Amygdala (tissue), 56 donors: ENCODE measurements around the gene TBRG1.
"Not testable (repeated sequence)": the region's sequence is repeated elsewhere in the genome, so short reads cannot be mapped to it uniquely, and the experiment has no call there.

Experiments used
- DNase-seq, 56 donors: peaks; one replicate each; lab custom pipeline; 2025; lab: John Stamatoyannopoulos, UW

The TBRG1 gene

GRCh38 chr11:124622531-124623451, at the start of gene TBRG1:
TSS of gene TBRG1 (plus strand) at chr11:124622864. CDS start at chr11:124623084, 220 bp downstream.
- peak; percentile 31 to 95 (median 86) for DNase-seq

DNA sequence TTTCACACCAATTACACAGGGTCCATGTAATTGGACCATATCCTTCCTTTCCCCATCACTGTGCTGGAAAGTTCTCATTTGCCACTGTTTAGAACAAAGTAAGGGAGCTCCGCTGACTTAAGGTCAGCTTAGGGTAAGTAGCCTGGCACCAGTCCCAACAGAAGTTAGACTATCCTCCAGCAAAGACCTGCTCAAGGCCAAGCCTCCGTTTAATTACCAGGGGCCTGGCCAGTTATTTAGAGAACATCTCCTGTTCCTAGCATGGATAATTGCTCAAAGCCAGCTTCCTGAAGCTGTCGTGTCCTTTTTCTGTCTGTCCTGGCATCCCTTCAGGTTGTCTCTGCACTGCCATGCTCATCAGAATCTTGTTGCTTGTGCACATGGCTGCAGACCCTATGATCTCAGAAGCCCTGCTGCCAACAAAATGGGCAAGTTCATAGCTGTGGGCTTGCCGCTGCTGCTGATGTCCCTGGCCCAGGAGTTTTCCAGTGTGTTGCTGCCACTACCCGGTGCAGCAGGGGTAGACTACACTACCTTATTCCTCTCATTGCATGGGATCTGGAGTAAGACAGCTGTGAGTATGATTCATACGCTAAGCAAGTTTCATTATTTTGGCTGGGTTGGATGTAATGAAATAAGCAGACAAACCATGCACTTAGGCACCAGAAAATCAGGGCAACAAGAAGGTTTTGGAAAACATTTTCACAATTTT, 44.8 kb upstream of the TBRG1 start:
- DNase-seq, result no peak

- no peak for DNase-seq
Measured at GRCh38 chr11:124578761-124579160, 43.9 kb upstream of the TBRG1 start.

DNA sequence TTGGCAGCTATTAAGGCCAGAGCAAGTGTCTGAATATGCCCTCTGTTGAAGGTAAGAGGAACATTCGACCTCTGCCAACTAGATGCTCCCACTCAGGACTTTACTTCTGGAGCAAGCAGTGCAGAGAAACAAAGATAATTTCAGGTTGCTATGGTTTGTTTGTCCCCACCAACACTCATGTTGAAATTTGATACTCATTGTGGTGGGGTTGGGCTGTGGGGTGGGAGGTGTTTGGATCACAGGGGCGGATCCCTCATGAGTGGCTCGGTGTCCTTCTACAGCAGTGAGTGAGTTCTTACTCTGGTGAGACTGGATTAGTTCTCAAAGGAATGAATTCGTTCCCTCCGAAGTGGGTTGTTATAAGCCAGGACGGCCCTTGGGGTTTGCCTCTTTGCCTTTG, 40.8 kb upstream of the TBRG1 start:
- DNase-seq, result no peak

DNA sequence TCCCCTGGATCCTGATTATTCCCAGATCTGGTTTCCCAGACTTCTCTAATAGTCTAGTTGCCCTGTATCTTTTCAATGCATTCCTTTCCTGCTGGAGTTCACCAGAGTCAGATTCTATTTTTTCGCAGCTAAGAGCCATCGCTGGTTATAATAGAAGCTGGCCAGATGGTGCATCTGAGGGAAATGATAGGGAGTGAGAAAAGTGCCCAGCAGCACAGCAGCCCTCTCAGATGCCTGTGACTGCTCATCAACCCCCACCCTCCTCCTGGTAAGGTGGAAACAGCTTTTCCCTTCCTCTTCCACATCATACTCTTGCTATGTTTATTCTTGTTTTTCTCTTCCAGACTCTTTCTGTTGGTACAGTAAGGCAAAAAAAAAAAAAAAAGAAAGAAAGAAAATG, 40.1 kb upstream of the TBRG1 start:
- peak in 1 of 56 donors; percentile 3 for DNase-seq

GRCh38 chr11:124583781-124584180, 38.9 kb upstream of the TBRG1 start:
- no peak for DNase-seq

DNA sequence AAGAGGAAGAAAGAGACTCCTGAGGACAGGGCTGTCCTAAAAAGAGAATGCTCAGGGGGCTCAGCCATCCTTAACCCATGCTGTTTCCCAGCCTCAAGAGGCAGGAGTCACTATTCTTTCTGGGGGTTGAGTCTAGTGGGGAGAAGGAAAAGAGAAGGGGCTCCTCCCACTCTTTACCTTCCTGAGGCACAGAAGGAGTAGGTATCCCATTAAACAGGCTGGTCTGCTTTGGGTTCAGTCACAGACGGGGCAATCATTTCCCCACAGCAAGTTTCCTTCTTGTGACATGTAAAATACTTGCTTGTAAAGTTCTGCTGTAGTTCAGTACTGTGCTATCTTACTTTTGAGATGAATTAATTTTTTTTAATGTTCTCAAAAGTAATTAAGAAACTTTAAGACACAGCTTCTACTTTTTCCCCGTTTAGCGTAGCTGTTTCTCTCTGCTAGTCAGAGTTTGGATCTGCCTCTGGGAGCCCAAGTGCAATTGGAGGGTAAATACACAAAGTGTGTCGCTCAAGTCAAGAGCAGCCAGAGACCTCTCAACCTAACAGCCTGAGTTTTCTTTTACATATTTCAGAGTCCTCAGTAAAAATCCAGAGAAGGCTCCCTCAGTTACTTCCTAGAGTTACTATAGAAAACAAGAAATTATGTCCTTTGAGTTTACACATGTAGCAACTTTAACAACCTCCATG, 37.8 kb upstream of the TBRG1 start:
- no peak for DNase-seq

DNA sequence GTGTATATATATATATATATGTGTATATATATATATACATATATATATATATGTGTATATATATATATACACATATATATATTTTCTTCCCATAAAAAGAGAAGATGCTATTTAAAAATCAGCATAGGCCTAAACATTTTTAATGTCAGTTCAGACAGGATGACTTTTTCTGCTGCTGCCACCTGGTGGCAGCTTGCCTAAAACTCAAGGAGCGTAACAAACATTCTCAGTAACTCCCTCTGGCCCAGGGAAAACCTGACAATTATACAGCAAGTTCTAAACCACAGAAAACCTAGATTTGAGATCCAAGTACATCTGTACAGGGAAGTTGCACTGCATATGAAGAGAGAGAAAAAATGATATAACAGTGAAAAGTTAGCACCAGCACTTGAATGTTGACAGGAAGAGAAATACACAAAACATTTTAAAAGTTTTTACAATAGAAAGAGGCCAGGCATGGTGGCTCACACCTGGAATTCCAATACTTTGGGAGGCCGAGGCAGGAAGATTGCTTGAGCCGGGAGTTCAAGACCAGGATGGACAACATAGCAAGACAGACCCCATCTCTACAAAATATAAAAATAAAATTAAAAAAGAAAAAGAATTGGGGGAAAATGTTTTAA, 36.3 kb upstream of the TBRG1 start:
- DNase-seq, result peak in 28 of 56 donors; percentile 1 to 71 (median 14)

DNA sequence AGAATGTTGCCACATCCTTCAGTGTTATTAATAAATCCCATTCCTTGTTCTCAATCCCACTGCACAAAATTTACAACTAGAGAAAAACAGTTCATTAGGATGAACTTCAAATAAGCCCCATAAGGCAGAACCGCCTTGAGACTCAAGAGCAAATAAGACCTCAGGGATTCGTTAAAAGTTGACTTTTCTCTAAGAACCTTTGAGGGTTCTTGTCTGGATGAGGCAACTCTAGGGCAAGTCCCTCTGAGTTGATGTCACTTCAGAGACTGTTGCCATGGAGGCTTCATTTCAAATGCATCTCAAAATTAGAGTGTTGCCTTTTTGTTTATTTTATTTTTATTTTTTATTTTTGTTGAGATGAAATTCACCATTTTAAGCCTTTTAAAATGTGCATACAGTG, 31.2 kb upstream of the TBRG1 start:
- no peak for DNase-seq

GRCh38 chr11:124592627-124593026, 30.0 kb upstream of the TBRG1 start:
- DNase-seq, result no peak

DNA sequence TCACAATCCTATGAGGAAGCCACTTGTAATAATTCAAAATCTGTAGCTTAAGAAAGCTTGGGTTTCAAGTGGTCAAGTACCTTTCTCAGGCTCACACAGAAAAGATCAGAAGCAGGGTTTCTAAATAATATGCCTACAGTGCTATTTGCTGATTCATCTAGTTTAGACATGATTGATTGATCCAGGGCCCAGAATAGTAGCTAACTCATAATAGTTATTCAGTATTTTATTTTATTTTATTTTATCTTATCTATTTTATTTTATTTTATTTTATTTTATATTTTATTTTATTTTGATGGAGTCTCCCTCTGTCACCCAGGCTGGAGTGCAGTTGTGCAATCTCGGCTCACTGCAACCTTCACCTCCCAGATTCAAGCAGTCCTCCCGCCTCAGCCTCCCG, 27.4 kb upstream of the TBRG1 start:
- no peak for DNase-seq

GRCh38 chr11:124597626-124598025, 25.0 kb upstream of the TBRG1 start:
- no peak for DNase-seq

- DNase-seq, result no peak
Measured at GRCh38 chr11:124600621-124601320, 21.9 kb upstream of the TBRG1 start.

- DNase-seq, result no peak
Measured at GRCh38 chr11:124602193-124602592, 20.5 kb upstream of the TBRG1 start.

- DNase-seq, result not testable (repeated sequence)
Measured at GRCh38 chr11:124602723-124603122, 19.9 kb upstream of the TBRG1 start.

DNA sequence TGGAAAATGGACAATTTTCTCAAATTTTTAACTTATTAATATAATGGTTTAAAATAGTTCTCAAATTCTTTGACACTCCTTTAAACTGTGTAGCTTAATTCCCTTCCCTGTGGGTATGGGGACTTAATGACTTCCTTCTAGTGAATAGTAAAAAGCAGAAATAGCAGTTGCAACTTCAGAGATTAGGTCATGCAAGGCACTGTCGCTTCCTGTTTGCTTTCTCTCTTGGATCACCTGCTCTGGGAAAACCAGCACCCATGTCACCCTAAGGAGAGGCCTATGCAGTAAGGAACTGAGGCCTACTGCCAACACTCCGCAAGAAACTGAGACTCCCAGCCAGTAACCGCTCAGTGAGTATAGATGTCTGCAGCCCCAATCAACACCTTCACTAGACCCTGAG, 16.9 kb upstream of the TBRG1 start:
- DNase-seq, result peak in 1 of 56 donors; percentile 9

- no peak for DNase-seq
Measured at GRCh38 chr11:124608147-124608546, 14.5 kb upstream of the TBRG1 start.

- no peak for DNase-seq
Measured at GRCh38 chr11:124610295-124610694, 12.4 kb upstream of the TBRG1 start.

DNA sequence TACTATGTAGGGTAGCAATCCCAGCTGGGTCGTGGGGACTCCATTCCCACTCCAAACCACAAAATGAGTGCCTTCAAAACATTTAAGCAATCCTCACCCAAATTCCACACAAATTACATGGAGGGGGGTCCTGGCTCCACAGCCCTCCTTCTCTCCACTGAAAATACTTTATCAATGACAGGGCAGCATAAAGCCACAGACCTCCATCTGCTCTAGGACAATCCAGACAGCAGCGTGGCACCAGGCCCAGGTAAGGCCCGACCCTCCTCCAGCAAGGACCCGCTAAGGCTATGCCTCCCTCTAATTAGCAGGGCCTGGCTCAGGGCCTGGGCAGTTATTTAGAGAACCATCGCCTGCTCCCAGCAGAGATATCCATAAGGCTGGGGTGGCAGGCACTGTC, 11.6 kb upstream of the TBRG1 start, which contains the start of gene PANX3:
Gene PANX3, plus strand, starts transcription at position 365 of the 400 bp plus-strand sequence. CDS start 129 bp downstream, outside the sequence.
- DNase-seq, result no peak

DNA sequence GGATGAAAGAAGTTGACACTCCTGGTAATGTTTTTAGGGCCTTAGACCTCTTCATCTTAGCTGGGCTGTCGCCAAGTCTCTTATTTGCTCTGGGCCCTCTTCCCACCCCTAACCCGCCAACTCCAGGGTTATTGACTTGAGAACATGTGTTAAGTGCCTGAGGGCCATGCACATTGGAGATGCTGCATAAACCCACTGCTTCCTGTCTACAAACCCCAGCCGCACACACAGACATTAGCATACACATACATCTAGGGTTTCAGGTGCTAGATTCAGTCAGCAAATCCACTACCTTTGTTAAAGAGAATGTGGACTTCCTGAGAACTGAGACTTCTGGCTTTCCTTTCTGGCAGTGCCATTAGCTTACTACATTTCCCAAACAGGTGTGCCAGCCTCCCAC, 10.6 kb upstream of the TBRG1 start:
- no peak for DNase-seq
